ENCODE measurements around the gene TTC36.

Gene TTC36

GRCh38 chr11:118530683-118531596 is 3.7 kb downstream of the TTC36 start, which contains the start of gene TMEM25:
TSS of gene TMEM25 (plus strand) at chr11:118531192. CDS start at chr11:118531802, 610 bp downstream.
- H3K27me3 ChIP-seq (ENCODE audit: insufficient read depth, poor library complexity, severe bottlenecking): no peaks in the 10 kb centered on the region
- peaks cover 6% of the 10 kb centered on the region for H3K4me1 ChIP-seq (ENCODE audit: insufficient read depth, poor library complexity, severe bottlenecking)
- no peaks in the 10 kb centered on the region; the same call in 1 of the 2 replicates for H3K36me3 ChIP-seq (ENCODE audit: low read depth)
- no peaks in the 10 kb centered on the region for H3K9me3 ChIP-seq (ENCODE audit: severe bottlenecking)
- ATAC-seq (ENCODE audit: low read depth) (peak; percentile 80), DNase-seq (ENCODE audit: low spot score) (peak; percentile 76)
- TF ChIP-seq CTCF (IDR thresholded peaks at IDR 0.05; ENCODE audit: poor library complexity, severe bottlenecking): no peak
- peak within 1 kb of the TSS; percentile 25 for H3K27ac ChIP-seq (ENCODE audit: poor library complexity, severe bottlenecking)
- peak within 1 kb of the TSS; percentile 90 for H3K4me3 ChIP-seq (ENCODE audit: severe bottlenecking)

- peak overlapping the region; percentile 90 for H3K4me3 ChIP-seq (ENCODE audit: severe bottlenecking)
- DNase-seq (ENCODE audit: low spot score) (peak; percentile 62), ATAC-seq (ENCODE audit: low read depth) (peak; percentile 44)
- no peaks in the 10 kb centered on the region; the same call in 1 of the 2 replicates for H3K36me3 ChIP-seq (ENCODE audit: low read depth)
- no peaks in the 10 kb centered on the region for H3K9me3 ChIP-seq (ENCODE audit: severe bottlenecking)
- H3K27me3 ChIP-seq (ENCODE audit: insufficient read depth, poor library complexity, severe bottlenecking): no peaks in the 10 kb centered on the region
- peaks cover 6% of the 10 kb centered on the region for H3K4me1 ChIP-seq (ENCODE audit: insufficient read depth, poor library complexity, severe bottlenecking)
- no peak for TF ChIP-seq CTCF (IDR thresholded peaks at IDR 0.05; ENCODE audit: poor library complexity, severe bottlenecking)
- H3K27ac ChIP-seq (ENCODE audit: poor library complexity, severe bottlenecking): peak overlapping the region; percentile 25
These were observed 4.4 kb downstream of the TTC36 start for GRCh38 chr11:118531597-118532084.

GRCh38 chr11:118532091-118532490 is 4.8 kb downstream of the TTC36 start:
- no peak for TF ChIP-seq CTCF (IDR thresholded peaks at IDR 0.05; ENCODE audit: poor library complexity, severe bottlenecking)
- no peak for ATAC-seq (ENCODE audit: low read depth)
- peak overlapping the region; percentile 90 for H3K4me3 ChIP-seq (ENCODE audit: severe bottlenecking)
- no peaks in the 10 kb centered on the region for H3K27me3 ChIP-seq (ENCODE audit: insufficient read depth, poor library complexity, severe bottlenecking)
- H3K27ac ChIP-seq (ENCODE audit: poor library complexity, severe bottlenecking): peak overlapping the region; percentile 25
- H3K36me3 ChIP-seq (ENCODE audit: low read depth): no peaks in the 10 kb centered on the region; the same call in 1 of the 2 replicates
- H3K4me1 ChIP-seq (ENCODE audit: insufficient read depth, poor library complexity, severe bottlenecking): peaks cover 6% of the 10 kb centered on the region
- DNase-seq (ENCODE audit: low spot score): no peak
- H3K9me3 ChIP-seq (ENCODE audit: severe bottlenecking): no peaks in the 10 kb centered on the region

GRCh38 chr11:118532852-118533768 is 5.8 kb downstream of the TTC36 start:
- TF ChIP-seq CTCF (IDR thresholded peaks at IDR 0.05; ENCODE audit: poor library complexity, severe bottlenecking): no peak
- H3K27me3 ChIP-seq (ENCODE audit: insufficient read depth, poor library complexity, severe bottlenecking): no peaks in the 10 kb centered on the region
- H3K27ac ChIP-seq (ENCODE audit: poor library complexity, severe bottlenecking): no peak overlapping the region
- no peak for ATAC-seq (ENCODE audit: low read depth)
- no peaks in the 10 kb centered on the region; the same call in 1 of the 2 replicates for H3K36me3 ChIP-seq (ENCODE audit: low read depth)
- DNase-seq (ENCODE audit: low spot score): no peak
- no peak overlapping the region for H3K4me3 ChIP-seq (ENCODE audit: severe bottlenecking)
- no peaks in the 10 kb centered on the region for H3K9me3 ChIP-seq (ENCODE audit: severe bottlenecking)
- H3K4me1 ChIP-seq (ENCODE audit: insufficient read depth, poor library complexity, severe bottlenecking): peaks cover 6% of the 10 kb centered on the region
